Stimulated activated CD8-positive, alpha-beta memory T cell treated with anti-CD3 and anti-CD28 coated beads, Interleukin-12 subunit alpha, Interleukin-12 subunit beta, amount 100 ng/mL, for 1 hour (primary cell): ENCODE data around the gene IKBKG.
"Not testable (repeated sequence)": the region's sequence is repeated elsewhere in the genome, so short reads cannot be mapped to it uniquely, and the experiment has no call there.

ENCODE experiments used
- DNase-seq: peaks from one replicate; pipeline ENCODE4 v3.0.0-alpha.2; 2020; ENCODE audit warnings: low read depth

IKBKG gene

DNA sequence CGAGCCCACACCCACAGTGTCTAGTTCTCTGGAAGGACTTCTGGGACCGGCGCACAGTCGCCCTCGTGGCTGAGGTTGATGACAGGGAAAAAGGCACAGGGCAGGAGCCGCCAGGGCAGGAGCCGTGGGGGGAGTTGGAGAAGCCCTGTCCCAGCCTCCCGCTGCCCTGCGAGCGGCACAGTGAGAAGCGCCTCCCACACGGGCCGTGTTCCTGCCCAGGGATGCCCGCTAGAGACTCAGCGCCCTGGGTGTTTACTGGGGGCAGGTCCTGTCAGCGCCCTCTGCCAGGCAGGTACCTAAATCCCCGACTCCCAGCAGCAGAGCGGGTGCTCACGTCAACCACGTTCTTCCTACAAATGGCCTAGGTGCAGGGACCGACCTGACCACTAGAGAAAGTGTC lies 11.5 kb downstream of the IKBKG start:
- not testable (repeated sequence) for DNase-seq

DNA sequence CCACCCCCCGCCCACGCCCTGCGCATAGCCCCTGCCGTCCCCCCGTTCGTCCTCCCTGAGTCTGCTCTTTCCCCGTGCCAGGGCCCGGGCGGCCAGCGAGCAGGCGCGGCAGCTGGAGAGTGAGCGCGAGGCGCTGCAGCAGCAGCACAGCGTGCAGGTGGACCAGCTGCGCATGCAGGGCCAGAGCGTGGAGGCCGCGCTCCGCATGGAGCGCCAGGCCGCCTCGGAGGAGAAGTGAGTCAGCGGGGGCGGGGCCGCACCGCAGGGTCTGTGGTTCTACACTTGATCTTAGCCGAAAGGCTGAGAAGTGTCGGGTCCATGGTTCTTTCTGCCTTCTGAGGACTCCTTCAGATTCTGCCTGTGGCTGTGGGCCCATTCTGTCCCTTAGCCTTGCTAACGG lies 12.9 kb downstream of the IKBKG start:
- DNase-seq, result not testable (repeated sequence)

- DNase-seq, result not testable (repeated sequence)
These were observed 14.9 kb downstream of the IKBKG start for GRCh38 chrX:154562295-154562694.

DNA sequence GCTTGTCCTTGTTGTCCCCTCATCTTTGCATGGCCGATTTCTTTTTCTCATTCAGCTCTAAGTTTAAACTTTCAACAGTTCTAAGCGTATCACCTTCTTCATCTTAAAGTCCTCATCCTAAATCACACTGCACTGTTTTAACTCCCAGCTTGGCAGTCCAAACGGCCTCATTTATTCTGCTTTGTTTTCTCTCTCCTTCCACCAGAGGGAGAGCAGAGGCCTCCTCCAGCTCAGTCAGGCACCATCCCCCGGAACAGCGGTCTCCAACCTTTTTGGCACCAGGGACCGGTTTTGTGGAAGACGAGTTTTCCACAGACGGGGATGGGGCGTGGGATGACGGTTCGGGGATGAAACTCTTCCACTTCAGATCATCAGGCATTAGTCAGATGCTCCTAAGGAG lies 22.9 kb downstream of the IKBKG start:
- DNase-seq, result not testable (repeated sequence)

- DNase-seq, result not testable (repeated sequence)
These were observed 25.6 kb downstream of the IKBKG start for GRCh38 chrX:154573061-154573460.

DNA sequence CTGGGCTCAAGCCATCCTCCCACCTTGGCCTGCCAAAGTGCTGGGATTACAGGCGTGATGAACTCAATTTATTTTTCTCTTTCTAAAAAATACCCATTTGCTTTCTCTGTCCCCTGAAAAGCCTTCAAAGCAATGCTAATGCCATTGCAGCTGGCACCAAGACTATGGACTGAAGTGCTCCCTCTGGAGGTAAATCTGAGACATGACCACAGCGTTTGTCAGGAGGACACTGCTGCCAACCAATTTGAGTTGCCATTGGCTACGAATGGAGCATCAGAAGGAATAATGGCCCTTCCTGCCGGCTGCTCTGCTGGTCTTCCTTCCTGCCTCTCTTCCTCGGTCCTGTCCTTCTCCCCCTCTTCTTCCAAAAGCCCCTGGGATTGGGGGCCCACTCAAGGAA lies 27.7 kb downstream of the IKBKG start:
- DNase-seq, result not testable (repeated sequence)

- not testable (repeated sequence) for DNase-seq
These were observed 35.6 kb downstream of the IKBKG start for GRCh38 chrX:154582994-154583393.

GRCh38 chrX:154584585-154585183 lies 37.3 kb downstream of the IKBKG start, which contains the start of gene CTAG1A:
TSS of gene CTAG1A (plus strand) at chrX:154585133. CDS start at chrX:154585207, 74 bp downstream.
- not testable (repeated sequence) for DNase-seq

DNA sequence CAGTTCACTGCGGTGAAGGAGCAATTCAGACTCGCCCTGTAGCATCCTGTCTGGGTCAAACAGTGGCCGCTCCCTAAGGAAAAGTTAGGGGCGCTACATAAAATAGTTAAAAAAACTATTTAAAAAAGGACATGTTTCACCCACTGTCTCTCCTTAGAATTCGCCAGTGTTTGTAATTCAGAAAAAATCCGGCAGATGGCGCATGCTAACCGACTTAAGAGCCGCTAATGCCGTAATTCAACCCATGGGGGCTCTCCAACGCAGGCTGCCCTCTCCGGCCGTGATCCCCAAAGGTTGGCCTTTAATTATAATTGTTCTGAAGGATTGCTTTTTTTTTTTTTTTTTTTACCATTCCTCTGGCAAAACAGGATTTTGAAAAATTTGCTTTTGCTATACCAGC lies 43.0 kb downstream of the IKBKG start:
- not testable (repeated sequence) for DNase-seq

DNA sequence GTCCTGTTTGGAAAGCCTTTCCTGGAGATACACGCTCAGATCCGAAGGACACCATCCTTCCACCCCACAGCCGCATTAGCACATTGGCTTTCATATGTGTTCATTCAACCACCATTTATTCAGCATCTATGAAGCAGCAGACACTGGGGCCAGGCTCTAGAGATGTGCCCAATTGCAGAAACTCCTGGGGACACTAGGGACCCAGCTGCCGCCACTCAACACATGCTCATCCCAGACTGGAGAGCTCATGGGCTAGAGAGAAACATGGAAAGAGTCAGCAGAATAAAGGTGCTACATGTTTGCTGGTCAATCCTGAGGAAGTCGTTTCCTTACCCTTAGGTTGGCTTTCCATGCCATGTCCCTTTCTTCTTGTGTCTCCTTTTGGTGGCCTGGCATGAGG lies 45.1 kb downstream of the IKBKG start:
- no peak for DNase-seq

GRCh38 chrX:154593201-154593600 lies 45.8 kb downstream of the IKBKG start:
- DNase-seq, result no peak

DNA sequence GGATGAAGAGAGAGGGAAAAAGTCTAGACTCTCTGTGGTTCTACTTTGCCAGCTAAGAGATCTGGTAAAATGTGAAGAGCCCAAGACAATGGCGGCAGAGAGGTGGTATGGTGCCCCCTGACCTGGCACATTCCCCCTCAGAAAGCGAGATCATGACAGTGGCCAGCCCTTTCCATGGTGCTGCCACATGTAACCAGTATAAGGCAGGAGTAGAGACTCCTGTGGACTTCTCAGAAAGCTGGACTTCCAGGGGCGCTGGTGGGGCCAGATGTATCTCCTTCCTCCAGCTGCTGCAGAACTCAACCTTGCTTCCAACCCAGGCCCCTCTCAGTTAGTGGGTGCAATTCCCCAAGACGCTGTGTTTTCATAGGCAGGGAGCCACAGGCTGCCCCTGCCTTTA lies 47.1 kb downstream of the IKBKG start:
- DNase-seq, result no peak

GRCh38 chrX:154595559-154596249 lies 48.3 kb downstream of the IKBKG start:
- DNase-seq, result no peak

DNA sequence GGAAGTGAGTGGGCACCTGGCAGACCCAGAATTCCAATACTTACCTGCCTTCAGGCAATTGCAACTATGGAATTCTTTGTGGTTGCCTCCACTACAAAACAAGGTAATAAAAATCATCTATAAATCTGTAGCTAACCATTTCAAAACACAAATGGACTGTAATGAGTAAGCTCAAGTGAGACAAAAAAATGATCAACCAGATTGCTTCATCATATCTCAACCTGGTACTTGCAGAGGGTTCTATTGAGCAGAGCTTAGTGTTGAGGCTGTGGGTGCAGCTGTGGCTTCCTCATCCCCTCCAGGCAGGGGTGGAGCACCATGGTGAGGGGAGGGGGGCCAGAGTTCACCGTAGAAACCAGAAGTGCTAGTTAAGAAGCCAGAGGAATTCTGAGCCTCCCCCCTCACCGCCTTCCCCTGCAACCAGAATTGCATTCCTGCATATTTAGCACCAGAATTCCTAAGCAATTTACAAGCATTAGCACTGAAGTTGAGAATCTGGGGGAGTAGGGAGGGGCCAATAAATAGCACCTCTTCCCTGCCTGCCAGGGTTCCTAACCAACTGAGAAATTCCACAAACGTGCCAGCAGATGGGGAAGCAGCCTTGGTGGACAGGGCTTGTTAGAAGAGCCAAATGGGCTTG lies 49.0 kb downstream of the IKBKG start:
- DNase-seq, result no peak

GRCh38 chrX:154597221-154597620 lies 49.8 kb downstream of the IKBKG start:
- no peak for DNase-seq

- no peak for DNase-seq
These were observed 51.2 kb downstream of the IKBKG start for GRCh38 chrX:154598656-154599055.

DNA sequence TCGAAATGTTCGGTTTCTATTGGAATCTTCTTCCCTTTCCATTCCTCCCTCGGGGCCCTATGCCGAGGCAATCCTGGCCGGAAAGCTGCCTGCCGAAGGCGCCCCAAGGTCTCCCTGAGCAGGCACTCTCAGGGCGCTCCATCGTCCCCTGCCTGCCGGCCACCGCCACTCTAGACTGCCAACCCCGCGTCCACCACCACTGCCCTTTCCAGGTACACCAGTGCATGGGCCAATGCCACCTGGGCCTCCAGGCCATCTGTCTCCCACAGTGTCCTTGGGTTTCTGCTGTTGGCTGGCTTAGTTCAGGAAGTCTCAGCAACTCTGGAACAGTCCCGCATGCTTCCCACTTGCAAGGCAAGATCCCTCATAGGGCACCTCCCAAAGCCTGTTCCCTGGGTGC lies 52.1 kb downstream of the IKBKG start:
- DNase-seq, result no peak

DNA sequence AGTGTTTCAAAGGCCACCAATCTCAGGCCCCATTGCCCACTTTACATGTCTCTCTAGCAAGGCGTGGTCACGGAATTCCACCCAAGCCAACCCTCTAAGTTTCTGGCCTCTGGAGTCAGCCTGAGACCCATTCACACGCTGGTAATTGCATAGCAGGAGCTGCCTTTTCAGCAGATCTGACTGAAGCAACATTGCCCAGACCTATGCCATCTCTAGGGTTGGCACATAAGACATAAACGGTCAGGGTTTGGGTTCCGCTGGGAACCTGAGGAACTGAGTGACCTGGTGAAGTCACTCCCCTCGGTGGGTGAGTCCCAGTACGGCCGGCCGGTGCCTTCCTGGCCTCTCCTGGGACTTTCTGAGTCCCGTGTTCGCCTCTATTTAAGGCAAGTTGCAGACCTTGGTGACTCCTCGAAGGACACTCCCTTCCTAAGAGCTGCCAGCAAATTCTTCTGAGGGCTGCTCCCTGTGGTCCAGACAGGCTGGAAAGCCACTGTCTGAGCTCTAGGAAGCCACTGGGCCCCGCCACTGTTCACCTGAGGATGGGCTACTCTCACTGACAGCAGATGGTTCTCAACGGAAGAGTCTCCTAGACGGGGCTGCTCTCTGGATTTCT lies 53.4 kb downstream of the IKBKG start:
- no peak for DNase-seq

GRCh38 chrX:154602226-154602625 lies 54.8 kb downstream of the IKBKG start:
- DNase-seq, result no peak

- no peak for DNase-seq
These were observed 55.5 kb downstream of the IKBKG start for GRCh38 chrX:154602766-154603437.

DNA sequence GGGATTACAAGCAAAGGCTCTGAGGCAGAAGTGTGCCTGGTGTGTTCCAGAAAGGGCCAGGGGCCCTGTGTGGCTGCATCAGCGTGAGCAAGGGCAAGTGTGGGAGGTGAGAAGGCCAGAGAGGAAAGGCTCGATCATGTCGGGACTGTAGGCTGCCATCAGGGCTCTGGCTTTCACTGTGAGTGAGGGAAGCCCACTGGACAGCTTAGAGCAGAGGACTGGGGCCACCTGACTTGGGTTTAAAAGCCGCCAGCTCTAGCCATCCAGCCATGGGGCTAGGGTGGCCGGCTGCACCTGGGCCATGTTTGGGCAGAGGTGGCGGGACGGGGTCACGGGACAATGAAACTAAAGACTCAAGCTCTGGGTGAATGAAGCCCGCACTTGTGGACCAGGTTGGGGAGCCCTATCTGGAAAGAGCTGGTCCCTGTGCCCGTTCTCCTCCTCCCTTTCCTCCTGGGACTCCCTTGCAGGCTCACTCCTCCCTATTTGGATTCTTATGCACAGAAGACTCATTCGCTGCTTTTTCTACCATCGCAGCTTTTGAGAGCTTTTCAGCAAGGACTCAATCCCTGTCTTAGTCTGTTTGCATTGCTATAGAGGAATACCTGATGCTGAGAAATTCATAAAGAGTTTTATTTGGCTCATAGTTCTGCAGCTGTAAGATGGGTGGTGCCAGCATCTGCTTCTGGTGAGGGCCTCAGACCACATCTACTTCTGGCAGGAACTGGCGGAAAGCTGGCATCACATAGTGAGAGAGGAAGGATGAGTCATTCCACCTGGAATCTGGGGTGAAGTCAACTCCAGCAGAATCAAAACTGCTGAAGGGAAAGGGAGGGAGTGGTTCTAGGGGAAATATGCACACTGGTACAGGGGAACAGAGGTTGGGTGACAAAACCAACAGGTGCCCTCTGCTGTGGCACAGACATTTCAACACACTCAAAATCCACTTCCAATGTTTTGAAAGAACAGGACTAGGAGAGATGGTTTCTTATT lies 56.3 kb downstream of the IKBKG start:
- DNase-seq, result no peak
